WTC11 (cell line): Measurements from ENCODE around the gene MLYCD. TPM values are rescaled to one million over a fixed set of nuclear protein-coding genes. Genes with fewer than 3 reads are reported as not detected.

Experiments used
- ATAC-seq: fragments of 200-7000 bp; cut with Tn5 transposase; 2 replicates; pipeline ENCODE4 v1.10.0; 2021; ENCODE audit warnings: mild to moderate bottlenecking, moderate library complexity
- CTCF ChIA-PET: fragments of 300-600 bp; sonication (Branson Sonifier 250); formaldehyde crosslinking; loops from one replicate; lab custom pipeline; 2021; ENCODE audit warnings: antibody characterized with exemption; lab: Charles Lee
- POLR2A ChIA-PET: fragments of 350-600 bp; sonication (Branson Sonifier 250); formaldehyde crosslinking; loops from one replicate; lab custom pipeline; 2021; ENCODE audit warnings: antibody characterized with exemption; lab: Charles Lee
- DNase-seq: peaks from one replicate; pipeline ENCODE4 v3.0.0; 2021; ENCODE audit warnings: low spot score
- H3K27ac Mint-ChIP-seq: 2 replicates; pipeline ENCODE4 v1.8.0; 2021; ENCODE audit warnings: mixed read lengths
- H3K27me3 Mint-ChIP-seq: 2 replicates; pipeline ENCODE4 v1.8.0; 2021; ENCODE audit warnings: low read depth, mild to moderate bottlenecking, moderate library complexity, mixed read lengths
- H3K36me3 Mint-ChIP-seq: 2 replicates; pipeline ENCODE4 v1.8.0; 2021; ENCODE audit warnings: mixed read lengths
- H3K4me1 Mint-ChIP-seq: 2 replicates; pipeline ENCODE4 v1.8.0; 2022; ENCODE audit warnings: mixed read lengths
- H3K4me3 Mint-ChIP-seq: 2 replicates; pipeline ENCODE4 v1.8.0; 2021; ENCODE audit warnings: mild to moderate bottlenecking, moderate library complexity, mixed read lengths
- H3K9me3 Mint-ChIP-seq: 2 replicates; pipeline ENCODE4 v1.8.0; 2021; ENCODE audit warnings: mixed read lengths
- ATF1 ChIP-seq: sonication (generic); formaldehyde crosslinking; IDR thresholded peaks from 2 replicates; pipeline ENCODE4 v1.8.1; 2023; ENCODE audit warnings: mild to moderate bottlenecking, moderate library complexity, missing genetic modification reagents
- CREB1 ChIP-seq: sonication (generic); formaldehyde crosslinking; IDR thresholded peaks from 2 replicates; pipeline ENCODE4 v1.8.0; 2023; ENCODE audit warnings: mild to moderate bottlenecking, missing genetic modification reagents
- IRF2 ChIP-seq: sonication (generic); formaldehyde crosslinking; IDR thresholded peaks from 2 replicates; pipeline ENCODE4 v1.8.0; 2022; ENCODE audit warnings: low read depth, missing genetic modification reagents, borderline replicate concordance
- JAZF1 ChIP-seq: fragments of 250-450 bp; sonication (Bioruptor Pico); IDR thresholded peaks from 2 replicates; pipeline ENCODE4 v1.9.0; 2021; ENCODE audit warnings: moderate library complexity, mild to moderate bottlenecking, inconsistent platforms
- KAT7 ChIP-seq: sonication (generic); formaldehyde crosslinking; IDR thresholded peaks from 2 replicates; pipeline ENCODE4 v1.8.1; 2023; ENCODE audit warnings: missing genetic modification reagents, mild to moderate bottlenecking, borderline replicate concordance
- RORB ChIP-seq: fragments of 250-450 bp; sonication (Bioruptor Pico); IDR thresholded peaks from 2 replicates; pipeline ENCODE4 v1.9.0; 2021; ENCODE audit warnings: mild to moderate bottlenecking
- ZBTB21 ChIP-seq: sonication (generic); formaldehyde crosslinking; IDR thresholded peaks from 2 replicates; pipeline ENCODE4 v1.8.1; 2023; ENCODE audit warnings: mild to moderate bottlenecking, missing genetic modification reagents, borderline replicate concordance
- ZNF121 ChIP-seq: sonication (generic); formaldehyde crosslinking; IDR thresholded peaks from 2 replicates; pipeline ENCODE4 v1.8.0; 2023; ENCODE audit warnings: missing genetic modification reagents
- ZNF138 ChIP-seq: sonication (generic); formaldehyde crosslinking; conservative IDR thresholded peaks from 2 replicates; pipeline ENCODE4 v1.8.1; 2022; ENCODE audit warnings: mild to moderate bottlenecking, moderate library complexity, missing genetic modification reagents
- ZNF219 ChIP-seq: sonication (generic); formaldehyde crosslinking; IDR thresholded peaks from 2 replicates; pipeline ENCODE4 v1.8.0; 2023; ENCODE audit warnings: missing genetic modification reagents, mild to moderate bottlenecking, borderline replicate concordance
- ZNF263 ChIP-seq: sonication (generic); formaldehyde crosslinking; IDR thresholded peaks from 2 replicates; pipeline ENCODE4 v1.8.1; 2022; ENCODE audit warnings: low read depth, mild to moderate bottlenecking, moderate library complexity, missing genetic modification reagents
- ZNF423 ChIP-seq: fragments of 250-450 bp; sonication (Bioruptor Pico); IDR thresholded peaks from 2 replicates; pipeline ENCODE4 v2.1.2; 2022; ENCODE audit warnings: mild to moderate bottlenecking, moderate library complexity
- total RNA-seq: library from RNA; stranded (reverse); gene quantifications from 3 replicates; pipeline ENCODE4 v1.2.3, GENCODE V29; 2021
- TF ChIP-seq, protein P1 (sequence below): fragments of 250-450 bp; sonication (Bioruptor Pico); IDR thresholded peaks from 2 replicates; pipeline ENCODE4 v1.9.0; 2021; ENCODE audit warnings: mild to moderate bottlenecking
- TF ChIP-seq, protein P2 (sequence below): sonication (generic); formaldehyde crosslinking; IDR thresholded peaks from 2 replicates; pipeline ENCODE4 v1.8.1; 2023; ENCODE audit warnings: mild to moderate bottlenecking, missing genetic modification reagents
- TF ChIP-seq, protein P3 (sequence below): sonication (generic); formaldehyde crosslinking; IDR thresholded peaks from 2 replicates; pipeline ENCODE4 v1.8.1; 2023; ENCODE audit warnings: mild to moderate bottlenecking, missing genetic modification reagents, borderline replicate concordance
- TF ChIP-seq, protein P4 (sequence below): sonication (generic); formaldehyde crosslinking; IDR thresholded peaks from 2 replicates; pipeline ENCODE4 v1.8.1; 2023; ENCODE audit warnings: mild to moderate bottlenecking, missing genetic modification reagents, moderate library complexity

Gene MLYCD
- total RNA-seq, 1 experiment from 2014 or later, result 6.3 TPM

GRCh38 chr16:83954577-83955016, 55.7 kb downstream of the MLYCD start (continued):
- TF ChIP-seq, protein P1, sequence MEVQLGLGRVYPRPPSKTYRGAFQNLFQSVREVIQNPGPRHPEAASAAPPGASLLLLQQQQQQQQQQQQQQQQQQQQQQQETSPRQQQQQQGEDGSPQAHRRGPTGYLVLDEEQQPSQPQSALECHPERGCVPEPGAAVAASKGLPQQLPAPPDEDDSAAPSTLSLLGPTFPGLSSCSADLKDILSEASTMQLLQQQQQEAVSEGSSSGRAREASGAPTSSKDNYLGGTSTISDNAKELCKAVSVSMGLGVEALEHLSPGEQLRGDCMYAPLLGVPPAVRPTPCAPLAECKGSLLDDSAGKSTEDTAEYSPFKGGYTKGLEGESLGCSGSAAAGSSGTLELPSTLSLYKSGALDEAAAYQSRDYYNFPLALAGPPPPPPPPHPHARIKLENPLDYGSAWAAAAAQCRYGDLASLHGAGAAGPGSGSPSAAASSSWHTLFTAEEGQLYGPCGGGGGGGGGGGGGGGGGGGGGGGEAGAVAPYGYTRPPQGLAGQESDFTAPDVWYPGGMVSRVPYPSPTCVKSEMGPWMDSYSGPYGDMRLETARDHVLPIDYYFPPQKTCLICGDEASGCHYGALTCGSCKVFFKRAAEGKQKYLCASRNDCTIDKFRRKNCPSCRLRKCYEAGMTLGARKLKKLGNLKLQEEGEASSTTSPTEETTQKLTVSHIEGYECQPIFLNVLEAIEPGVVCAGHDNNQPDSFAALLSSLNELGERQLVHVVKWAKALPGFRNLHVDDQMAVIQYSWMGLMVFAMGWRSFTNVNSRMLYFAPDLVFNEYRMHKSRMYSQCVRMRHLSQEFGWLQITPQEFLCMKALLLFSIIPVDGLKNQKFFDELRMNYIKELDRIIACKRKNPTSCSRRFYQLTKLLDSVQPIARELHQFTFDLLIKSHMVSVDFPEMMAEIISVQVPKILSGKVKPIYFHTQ (CRISPR knock-in tag), result no peak
- TF ChIP-seq RORB (CRISPR knock-in tag) (no peak), ATF1 (CRISPR knock-in tag) (no peak), ZNF121 (CRISPR knock-in tag) (no peak), IRF2 (CRISPR knock-in tag) (no peak), ZNF263 (CRISPR knock-in tag) (no peak)
- TF ChIP-seq, protein P2, sequence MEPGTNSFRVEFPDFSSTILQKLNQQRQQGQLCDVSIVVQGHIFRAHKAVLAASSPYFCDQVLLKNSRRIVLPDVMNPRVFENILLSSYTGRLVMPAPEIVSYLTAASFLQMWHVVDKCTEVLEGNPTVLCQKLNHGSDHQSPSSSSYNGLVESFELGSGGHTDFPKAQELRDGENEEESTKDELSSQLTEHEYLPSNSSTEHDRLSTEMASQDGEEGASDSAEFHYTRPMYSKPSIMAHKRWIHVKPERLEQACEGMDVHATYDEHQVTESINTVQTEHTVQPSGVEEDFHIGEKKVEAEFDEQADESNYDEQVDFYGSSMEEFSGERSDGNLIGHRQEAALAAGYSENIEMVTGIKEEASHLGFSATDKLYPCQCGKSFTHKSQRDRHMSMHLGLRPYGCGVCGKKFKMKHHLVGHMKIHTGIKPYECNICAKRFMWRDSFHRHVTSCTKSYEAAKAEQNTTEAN (CRISPR knock-in tag), result no peak
- TF ChIP-seq, protein P3, sequence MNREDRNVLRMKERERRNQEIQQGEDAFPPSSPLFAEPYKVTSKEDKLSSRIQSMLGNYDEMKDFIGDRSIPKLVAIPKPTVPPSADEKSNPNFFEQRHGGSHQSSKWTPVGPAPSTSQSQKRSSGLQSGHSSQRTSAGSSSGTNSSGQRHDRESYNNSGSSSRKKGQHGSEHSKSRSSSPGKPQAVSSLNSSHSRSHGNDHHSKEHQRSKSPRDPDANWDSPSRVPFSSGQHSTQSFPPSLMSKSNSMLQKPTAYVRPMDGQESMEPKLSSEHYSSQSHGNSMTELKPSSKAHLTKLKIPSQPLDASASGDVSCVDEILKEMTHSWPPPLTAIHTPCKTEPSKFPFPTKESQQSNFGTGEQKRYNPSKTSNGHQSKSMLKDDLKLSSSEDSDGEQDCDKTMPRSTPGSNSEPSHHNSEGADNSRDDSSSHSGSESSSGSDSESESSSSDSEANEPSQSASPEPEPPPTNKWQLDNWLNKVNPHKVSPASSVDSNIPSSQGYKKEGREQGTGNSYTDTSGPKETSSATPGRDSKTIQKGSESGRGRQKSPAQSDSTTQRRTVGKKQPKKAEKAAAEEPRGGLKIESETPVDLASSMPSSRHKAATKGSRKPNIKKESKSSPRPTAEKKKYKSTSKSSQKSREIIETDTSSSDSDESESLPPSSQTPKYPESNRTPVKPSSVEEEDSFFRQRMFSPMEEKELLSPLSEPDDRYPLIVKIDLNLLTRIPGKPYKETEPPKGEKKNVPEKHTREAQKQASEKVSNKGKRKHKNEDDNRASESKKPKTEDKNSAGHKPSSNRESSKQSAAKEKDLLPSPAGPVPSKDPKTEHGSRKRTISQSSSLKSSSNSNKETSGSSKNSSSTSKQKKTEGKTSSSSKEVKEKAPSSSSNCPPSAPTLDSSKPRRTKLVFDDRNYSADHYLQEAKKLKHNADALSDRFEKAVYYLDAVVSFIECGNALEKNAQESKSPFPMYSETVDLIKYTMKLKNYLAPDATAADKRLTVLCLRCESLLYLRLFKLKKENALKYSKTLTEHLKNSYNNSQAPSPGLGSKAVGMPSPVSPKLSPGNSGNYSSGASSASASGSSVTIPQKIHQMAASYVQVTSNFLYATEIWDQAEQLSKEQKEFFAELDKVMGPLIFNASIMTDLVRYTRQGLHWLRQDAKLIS (CRISPR knock-in tag), result no peak

DNA sequence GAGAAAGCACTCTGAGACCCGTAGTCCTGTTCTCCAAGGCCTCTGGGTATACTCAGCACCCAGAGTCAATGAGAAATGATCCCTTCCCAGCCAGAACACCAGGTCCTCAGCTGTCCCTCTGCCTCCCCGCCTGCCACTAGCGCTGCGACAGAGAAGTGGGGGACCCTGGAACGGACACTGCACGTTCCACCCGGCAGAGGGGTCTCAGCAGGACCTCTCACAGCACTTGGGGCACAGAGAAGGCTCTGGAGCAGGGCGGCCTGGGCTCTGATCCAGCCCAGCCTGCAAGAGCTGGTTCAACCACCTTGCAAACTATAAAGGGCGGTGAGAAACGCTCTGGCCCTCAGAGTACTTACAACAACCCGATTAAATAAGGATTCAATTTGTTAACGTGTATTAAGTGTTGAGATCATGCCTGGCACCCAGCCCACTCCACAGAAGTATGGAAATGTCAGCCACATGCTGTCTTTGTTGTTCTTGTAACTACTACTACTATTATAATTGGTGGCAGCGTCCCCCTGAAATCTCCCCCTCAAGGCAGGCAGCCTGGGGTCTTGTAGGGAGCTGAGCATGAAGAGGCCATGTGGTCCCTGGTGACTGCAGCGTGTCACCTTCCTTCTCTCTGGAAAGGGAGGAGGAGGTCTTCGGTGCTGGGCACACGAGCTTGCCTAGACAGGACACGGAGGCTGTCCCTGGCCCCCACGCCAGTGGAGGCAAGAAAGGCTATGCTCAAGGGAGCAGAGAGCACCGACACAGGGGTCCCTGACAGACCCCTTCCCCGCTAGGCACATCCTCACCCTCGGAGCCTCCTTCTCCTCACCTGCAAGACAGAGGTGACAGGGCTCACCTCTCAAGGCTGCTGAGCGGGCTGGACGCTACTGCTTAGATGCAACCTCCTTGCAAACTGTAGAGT, 56.6 kb downstream of the MLYCD start:
- no peak for TF ChIP-seq IRF2 (CRISPR knock-in tag)
- TF ChIP-seq ZNF121 (CRISPR knock-in tag), result no peak
- TF ChIP-seq ZNF423 (CRISPR knock-in tag), result no peak
- no peaks in the 10 kb centered on the region for H3K36me3 Mint-ChIP-seq
- ChIA-PET CTCF (interaction anchor here (0.8 to 4.9 kb wide), 9 partner anchors 15 to 129 kb away, joined by 3 to 131 read pairs (median 17); partner anchors contain the start of gene SLC38A8), POLR2A (no interaction called here)
- DNase-seq, result no peak
- no peaks in the 10 kb centered on the region for H3K27me3 Mint-ChIP-seq
- H3K4me1 Mint-ChIP-seq, result peaks cover 8% of the 10 kb centered on the region
- ATAC-seq, result no peak
- H3K4me3 Mint-ChIP-seq, result no peak overlapping the region
- H3K9me3 Mint-ChIP-seq, result peaks cover 5% of the 10 kb centered on the region; the same call in 1 of the 2 replicates
- H3K27ac Mint-ChIP-seq, result no peak overlapping the region

DNA sequence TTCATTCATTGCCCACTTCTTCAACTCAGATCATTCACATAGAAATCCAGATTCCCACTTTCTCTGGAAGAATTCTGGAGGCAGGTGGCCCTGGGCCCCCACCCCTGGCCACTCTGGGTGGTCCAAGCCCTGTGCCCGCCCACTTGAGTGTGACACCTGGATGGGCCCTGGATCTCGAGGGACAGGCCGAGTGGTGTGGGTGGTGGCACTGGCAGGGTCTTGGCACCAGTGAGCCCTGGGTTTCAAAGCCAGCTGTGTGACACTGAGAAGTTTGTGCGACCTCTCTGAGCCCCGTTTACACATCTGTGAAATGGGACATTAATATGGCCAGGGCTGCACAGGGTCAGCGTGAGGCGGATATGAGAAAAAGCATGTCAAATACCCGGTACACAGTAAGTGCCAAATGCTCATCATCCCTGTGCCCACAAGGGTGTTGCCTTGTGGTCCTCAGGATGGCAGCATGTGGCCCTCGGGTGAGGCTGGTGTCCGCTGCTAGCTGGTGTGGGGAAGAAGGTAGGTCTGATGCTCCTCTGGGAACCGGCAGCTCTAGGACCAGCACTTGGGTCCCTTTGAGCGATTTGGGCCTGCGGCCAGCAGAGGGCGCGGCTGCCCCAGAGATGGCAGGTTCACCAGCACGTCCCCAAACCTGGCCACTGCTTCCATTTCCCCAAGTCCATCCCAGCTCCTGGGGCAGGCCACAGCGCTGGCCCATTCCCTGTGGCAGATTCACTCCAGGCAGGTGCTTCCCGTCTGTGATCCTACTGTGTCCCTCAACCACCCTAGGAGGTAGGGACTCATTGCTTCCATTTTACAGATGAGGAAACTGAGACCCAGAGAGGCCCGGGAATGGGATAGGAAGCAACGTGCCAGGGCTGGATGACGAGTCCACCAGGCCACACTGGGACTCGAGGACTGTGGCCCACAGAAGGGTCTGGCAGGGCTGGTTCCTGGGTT, 57.7 kb downstream of the MLYCD start:
- CTCF ChIA-PET, result interaction anchor here (0.5 to 4.9 kb wide), 48 partner anchors 9 to 527 kb away, joined by 3 to 131 read pairs (median 5); partner anchors contain the start of genes SLC38A8 and TAF1C
- peak; percentile 86 for ATAC-seq
- H3K9me3 Mint-ChIP-seq, result no peaks in the 10 kb centered on the region
- TF ChIP-seq CREB1, result no peak
- TF ChIP-seq JAZF1 (CRISPR knock-in tag), result no peak
- no peak for TF ChIP-seq ZNF219
- TF ChIP-seq ZNF263 (CRISPR knock-in tag), result no peak
- TF ChIP-seq, protein P4, sequence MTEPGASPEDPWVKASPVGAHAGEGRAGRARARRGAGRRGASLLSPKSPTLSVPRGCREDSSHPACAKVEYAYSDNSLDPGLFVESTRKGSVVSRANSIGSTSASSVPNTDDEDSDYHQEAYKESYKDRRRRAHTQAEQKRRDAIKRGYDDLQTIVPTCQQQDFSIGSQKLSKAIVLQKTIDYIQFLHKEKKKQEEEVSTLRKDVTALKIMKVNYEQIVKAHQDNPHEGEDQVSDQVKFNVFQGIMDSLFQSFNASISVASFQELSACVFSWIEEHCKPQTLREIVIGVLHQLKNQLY (CRISPR knock-in tag), result no peak
- TF ChIP-seq ZNF138 (CRISPR knock-in tag), result no peak
- no peak for TF ChIP-seq ZBTB21
- TF ChIP-seq KAT7, result no peak

More for the DNA sequence above, 57.7 kb downstream of the MLYCD start:
- POLR2A ChIA-PET, result no interaction called here
- H3K27ac Mint-ChIP-seq, result no peak overlapping the region
- DNase-seq, result peak; percentile 93
- no peak overlapping the region for H3K4me3 Mint-ChIP-seq
- H3K27me3 Mint-ChIP-seq, result no peaks in the 10 kb centered on the region
- no peaks in the 10 kb centered on the region for H3K36me3 Mint-ChIP-seq
- H3K4me1 Mint-ChIP-seq, result peaks cover 8% of the 10 kb centered on the region
